AG04450 (cell line): Measurements from ENCODE around the gene ADAM8. TPM values are rescaled to one million over a fixed set of nuclear protein-coding genes. Genes with fewer than 3 reads are reported as not detected.
"Not testable (repeated sequence)": the region's sequence is repeated elsewhere in the genome, so short reads cannot be mapped to it uniquely, and the experiment has no call there.

Experiments used
- CTCF ChIA-PET: fragments of 300-600, 350-600 bp; formaldehyde crosslinking; extraction: SDS; loops from one replicate; lab custom pipeline; 2022; ENCODE audit warnings: antibody characterized with exemption, inconsistent platforms; lab: Charles Lee
- POLR2A ChIA-PET: fragments of 350-600 bp; formaldehyde crosslinking; extraction: SDS; loops from one replicate; lab custom pipeline; 2021; ENCODE audit warnings: antibody characterized with exemption, inconsistent platforms; lab: Yijun Ruan, JAX
- DNase-seq: peaks from one replicate; pipeline ENCODE4 v3.0.0-alpha.2; 2011; ENCODE audit warnings: low read depth, low spot score
- H3K27ac ChIP-seq: one replicate; pipeline ENCODE4 v1.5.1; 2012; ENCODE audit warnings: low read depth, low read length, control low read depth
- H3K27me3 ChIP-seq: one replicate; pipeline ENCODE4 v1.6.0; 2012; ENCODE audit warnings: low read length; ENCODE audit not compliant: control insufficient read depth, insufficient read depth
- H3K4me3 ChIP-seq: 2 replicates; pipeline ENCODE4 v1.5.1; 2011; ENCODE audit warnings: mild to moderate bottlenecking, low read depth, low read length, control low read depth
- H3K9me3 ChIP-seq: 2 replicates; pipeline ENCODE4 v1.5.1; 2012; ENCODE audit warnings: low read length; ENCODE audit not compliant: control insufficient read depth, insufficient read depth
- polyA plus RNA-seq: library from polyadenylated mRNA; depleted of rRNA; stranded (reverse); fragments of >200 nt; gene quantifications from 2 replicates; pipeline ENCODE4 v1.2.3, GENCODE V29; 2011
- TF ChIP-seq, protein P1 (sequence below): IDR thresholded peaks from 2 replicates; pipeline ENCODE4 v1.5.1; 2011; ENCODE audit warnings: low read depth, low read length, control low read depth, inconsistent platforms

The ADAM8 gene
- polyA plus RNA-seq, 1 experiment, result 0.25 TPM

DNA sequence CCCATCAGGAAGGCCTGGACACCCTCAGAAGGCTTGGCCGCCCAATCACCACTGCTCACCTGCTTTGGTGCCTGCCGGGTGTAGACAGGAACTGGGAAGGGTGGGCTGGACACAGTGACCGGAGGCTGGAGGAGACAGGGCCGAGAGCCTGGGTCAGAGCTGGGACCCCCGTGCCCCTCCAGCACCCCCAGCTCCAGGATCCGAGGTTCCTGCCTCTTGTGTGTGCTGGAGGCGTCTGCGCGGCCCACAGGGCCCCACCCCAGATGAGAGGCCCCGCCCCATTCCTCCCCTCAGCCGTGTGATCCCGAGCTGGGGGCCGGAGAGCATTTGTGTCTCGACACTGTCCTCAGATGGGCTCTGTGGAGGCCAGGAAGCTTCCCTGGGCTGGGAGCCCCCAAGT, 9.4 kb downstream of the ADAM8 start:
- no peak for DNase-seq
- H3K27me3 ChIP-seq, result no peaks in the 10 kb centered on the region
- TF ChIP-seq, protein P1, sequence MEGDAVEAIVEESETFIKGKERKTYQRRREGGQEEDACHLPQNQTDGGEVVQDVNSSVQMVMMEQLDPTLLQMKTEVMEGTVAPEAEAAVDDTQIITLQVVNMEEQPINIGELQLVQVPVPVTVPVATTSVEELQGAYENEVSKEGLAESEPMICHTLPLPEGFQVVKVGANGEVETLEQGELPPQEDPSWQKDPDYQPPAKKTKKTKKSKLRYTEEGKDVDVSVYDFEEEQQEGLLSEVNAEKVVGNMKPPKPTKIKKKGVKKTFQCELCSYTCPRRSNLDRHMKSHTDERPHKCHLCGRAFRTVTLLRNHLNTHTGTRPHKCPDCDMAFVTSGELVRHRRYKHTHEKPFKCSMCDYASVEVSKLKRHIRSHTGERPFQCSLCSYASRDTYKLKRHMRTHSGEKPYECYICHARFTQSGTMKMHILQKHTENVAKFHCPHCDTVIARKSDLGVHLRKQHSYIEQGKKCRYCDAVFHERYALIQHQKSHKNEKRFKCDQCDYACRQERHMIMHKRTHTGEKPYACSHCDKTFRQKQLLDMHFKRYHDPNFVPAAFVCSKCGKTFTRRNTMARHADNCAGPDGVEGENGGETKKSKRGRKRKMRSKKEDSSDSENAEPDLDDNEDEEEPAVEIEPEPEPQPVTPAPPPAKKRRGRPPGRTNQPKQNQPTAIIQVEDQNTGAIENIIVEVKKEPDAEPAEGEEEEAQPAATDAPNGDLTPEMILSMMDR, result no peak
- no peaks in the 10 kb centered on the region; the same call in 1 of the 2 replicates for H3K9me3 ChIP-seq
- no peak overlapping the region for H3K27ac ChIP-seq
- no peak overlapping the region for H3K4me3 ChIP-seq
- ChIA-PET POLR2A (no interaction called here), CTCF (interaction anchor here (0.7 kb wide), 1 partner anchor 62 kb away, joined by 3 read pairs; no protein-coding TSS in a partner anchor)

DNA sequence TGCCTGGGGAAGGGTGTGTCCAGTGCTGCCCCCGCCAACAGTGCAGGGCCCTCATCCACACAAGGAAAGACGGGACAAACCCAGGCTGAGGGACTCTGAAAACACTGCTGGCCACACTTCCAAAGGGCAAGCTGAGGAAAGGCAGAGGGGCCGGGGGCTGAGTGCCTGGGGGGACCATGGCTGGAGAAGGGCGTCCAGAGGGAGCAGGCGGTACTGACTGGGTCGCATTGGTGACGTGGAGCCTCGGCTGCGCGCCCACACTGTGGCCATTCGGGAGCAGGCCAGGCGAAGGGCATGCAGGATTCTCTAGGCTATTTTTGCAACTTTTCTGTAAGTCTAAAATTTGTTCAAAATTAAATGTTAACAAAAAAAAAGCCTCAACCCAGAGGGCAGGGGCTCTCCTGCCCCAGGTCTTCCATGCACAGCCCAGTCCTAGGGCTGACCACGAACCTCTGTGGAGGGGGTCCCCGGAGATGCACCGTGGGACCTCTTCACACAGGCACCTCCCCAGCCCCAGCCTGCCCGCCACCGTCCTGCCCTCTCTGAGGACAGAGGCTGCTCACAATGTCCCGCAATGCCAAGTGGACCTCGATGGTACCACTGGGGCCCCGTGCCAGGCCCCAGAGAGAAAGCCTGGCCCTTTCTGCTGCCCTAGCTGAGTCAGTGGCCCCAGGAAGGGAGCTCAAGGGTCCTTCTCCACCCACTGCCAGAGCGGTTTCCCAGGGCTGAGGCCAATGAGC, 10.4 kb downstream of the ADAM8 start:
- ChIA-PET CTCF (no interaction called here), POLR2A (no interaction called here)
- DNase-seq, result no peak
- TF ChIP-seq, protein P1, result no peak
- Histone ChIP-seq H3K27me3 (no peaks in the 10 kb centered on the region), H3K4me3 (no peak overlapping the region), H3K9me3 (no peaks in the 10 kb centered on the region; the same call in 1 of the 2 replicates), H3K27ac (no peak overlapping the region)

DNA sequence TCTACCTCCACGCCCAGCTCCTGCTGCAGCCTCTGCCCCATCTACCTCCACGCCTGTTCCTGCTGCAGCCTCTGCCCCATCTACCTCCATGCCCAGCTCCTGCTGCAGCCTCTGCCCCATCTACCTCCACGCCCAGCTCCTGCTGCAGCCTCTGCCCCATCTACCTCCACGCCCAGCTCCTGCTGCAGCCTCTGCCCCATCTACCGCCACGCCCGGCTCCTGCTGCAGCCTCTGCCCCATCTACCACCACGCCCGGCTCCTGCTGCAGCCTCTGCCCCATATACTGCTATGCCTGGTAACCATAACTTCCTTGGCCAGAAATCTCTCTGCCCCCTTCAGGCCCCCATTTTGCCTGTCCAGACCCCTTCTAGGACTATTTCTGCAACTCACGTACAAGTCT, 11.6 kb downstream of the ADAM8 start:
- POLR2A ChIA-PET, DNase-seq, H3K9me3 ChIP-seq, H3K27ac ChIP-seq, H3K4me3 ChIP-seq, CTCF ChIA-PET, H3K27me3 ChIP-seq: not testable (repeated sequence)

DNA sequence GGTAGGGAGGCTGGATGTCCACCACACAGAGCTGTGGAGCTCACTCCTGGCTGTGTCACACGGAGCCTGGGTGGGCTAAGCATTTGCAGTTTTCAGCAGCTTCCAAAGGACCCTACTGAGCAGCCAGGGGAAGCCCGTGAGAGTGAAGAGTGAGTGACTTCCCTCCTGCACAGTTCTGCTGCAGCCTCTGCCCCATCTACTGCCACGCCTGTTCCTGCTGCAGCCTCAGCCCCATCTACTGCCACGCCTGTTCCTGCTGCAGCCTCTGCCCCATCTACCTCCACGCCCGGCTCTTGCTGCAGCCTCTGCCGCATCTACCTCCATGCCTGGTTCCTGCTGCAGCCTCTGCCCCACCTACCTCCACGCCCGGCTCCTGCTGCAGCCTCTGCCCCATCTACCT, 12.2 kb downstream of the ADAM8 start:
- ChIA-PET CTCF (interaction anchor here (1.2 kb wide), 1 partner anchor 121 kb away, joined by 4 read pairs; no protein-coding TSS in a partner anchor), POLR2A (no interaction called here)
- no peak overlapping the region for H3K27ac ChIP-seq
- TF ChIP-seq, protein P1, result no peak
- no peak for DNase-seq
- no peaks in the 10 kb centered on the region; the same call in 1 of the 2 replicates for H3K9me3 ChIP-seq
- H3K27me3 ChIP-seq, result no peaks in the 10 kb centered on the region
- no peak overlapping the region for H3K4me3 ChIP-seq

DNA sequence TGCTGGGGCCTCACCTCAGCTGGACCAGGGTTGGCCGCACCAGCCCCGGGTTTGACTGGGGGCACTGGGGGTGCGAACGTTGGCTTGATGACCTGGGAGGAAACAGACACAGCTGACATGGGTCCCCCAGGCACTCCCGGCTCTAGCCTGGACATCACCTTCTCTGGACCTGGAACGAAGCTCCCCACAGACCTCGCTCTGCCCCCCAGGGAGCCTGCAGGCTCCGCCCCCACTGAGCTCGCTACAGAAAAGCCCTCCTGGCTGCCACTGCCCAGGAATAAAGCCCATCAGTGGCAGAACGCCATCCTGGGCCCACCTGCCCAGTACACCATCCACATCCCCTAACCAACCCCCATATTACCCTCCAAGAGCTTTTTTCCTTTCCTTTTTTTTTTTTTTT, 13.0 kb downstream of the ADAM8 start:
- ChIA-PET POLR2A (no interaction called here), CTCF (interaction anchor here (1.0 to 1.2 kb wide), 2 partner anchors 66 to 120 kb away, joined by 4 to 6 read pairs; no protein-coding TSS in a partner anchor)
- TF ChIP-seq, protein P1, result no peak
- no peak overlapping the region for H3K4me3 ChIP-seq
- no peak overlapping the region for H3K27ac ChIP-seq
- no peaks in the 10 kb centered on the region; the same call in 1 of the 2 replicates for H3K9me3 ChIP-seq
- no peak for DNase-seq
- H3K27me3 ChIP-seq, result no peaks in the 10 kb centered on the region
